Stimulated activated CD4-positive, alpha-beta T cell treated with anti-CD3 and anti-CD28 coated beads, Interleukin-15, amount 100 ng/mL, for 24 hours (primary cell): Measurements from ENCODE around the gene FTHL17.

ENCODE experiments used
- DNase-seq: peaks from one replicate; pipeline ENCODE4 v3.0.0-alpha.2; 2020

Gene FTHL17

GRCh38 chrX:31036895-31037294, 34.9 kb downstream of the FTHL17 start:
- DNase-seq, result peak; percentile 20

DNA sequence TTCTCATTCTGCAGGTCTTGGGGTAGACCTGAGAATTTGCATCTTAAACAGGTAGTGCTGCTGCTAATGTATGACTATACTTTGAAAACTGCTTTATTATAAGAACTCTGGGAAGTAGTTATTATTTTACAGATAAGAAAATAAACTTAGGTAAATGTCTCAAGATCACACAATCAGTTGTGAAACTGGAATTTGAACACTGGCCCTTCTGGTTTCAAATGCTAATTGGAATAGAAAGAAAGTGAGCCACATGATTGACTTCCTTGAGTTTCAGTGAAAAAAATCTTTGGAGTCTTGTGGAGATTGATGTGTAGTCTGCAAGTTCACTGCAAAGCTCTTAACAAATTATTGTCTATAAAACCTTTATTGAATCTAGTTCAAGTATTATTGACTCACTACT, 44.5 kb downstream of the FTHL17 start:
- DNase-seq, result no peak

DNA sequence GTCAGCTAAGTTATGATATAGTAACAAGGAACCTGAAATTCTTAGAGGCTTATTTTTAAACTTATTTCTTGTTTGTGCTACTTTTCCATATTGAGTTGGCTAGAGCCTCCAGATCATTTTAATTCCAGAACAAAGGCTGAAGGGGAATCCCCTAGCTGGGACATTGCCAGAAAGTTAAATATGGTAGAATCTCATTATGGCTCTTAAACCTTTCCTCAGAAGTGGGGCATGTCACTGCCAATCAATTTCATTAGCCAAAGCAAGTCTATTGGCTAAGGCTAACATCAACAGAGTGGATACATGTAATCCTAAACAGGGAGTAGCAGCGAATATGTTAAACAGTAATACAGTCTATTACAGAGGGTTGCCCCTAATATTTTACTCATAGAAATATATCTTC, 47.0 kb downstream of the FTHL17 start:
- no peak for DNase-seq

DNA sequence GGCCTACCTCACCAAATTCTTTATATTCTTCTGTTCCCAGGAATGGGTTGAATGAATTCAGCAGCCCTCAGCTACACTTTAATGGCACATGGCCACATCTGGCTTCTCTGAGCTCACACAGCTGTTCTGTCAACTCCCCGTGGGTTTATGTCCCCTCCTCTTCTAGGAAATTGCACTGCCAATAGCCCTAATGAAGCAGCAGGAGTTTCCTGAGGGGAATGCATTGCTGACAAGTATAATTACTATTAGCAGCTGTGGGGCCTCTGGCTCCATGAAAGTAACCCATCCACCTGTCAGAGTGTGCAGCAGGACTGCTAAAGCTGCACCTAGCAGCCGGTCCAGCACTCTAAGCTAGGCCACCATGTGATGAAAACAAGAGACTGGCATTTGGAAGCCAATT, 50.3 kb downstream of the FTHL17 start:
- DNase-seq, result no peak
